SK-MEL-5 (cell line): ENCODE results near the gene SLC35E3. TPM values are rescaled to one million over a fixed set of nuclear protein-coding genes. Genes with fewer than 3 reads are reported as not detected.

Experiments used
- DNase-seq: peaks from one replicate; pipeline ENCODE4 v3.0.0-alpha.2; 2016; ENCODE audit warnings: low read depth, low spot score
- in situ Hi-C: cut with HindIII; loops from 2 replicates; pipeline ENCODE4 v1.10.0; 2016; ENCODE audit warnings: low sequenced_read_pairs, high pct_unique_total_duplicates, low pct_unique_long_range_greater_than_20kb
- polyA plus RNA-seq, 2 experiments: library from polyadenylated mRNA; depleted of rRNA; stranded (reverse); fragments of >200 nt; gene quantifications; 2 replicates each; pipeline ENCODE4 v1.2.3, GENCODE V29; 2015
- total RNA-seq: library from RNA; depleted of rRNA; stranded (reverse); fragments of >200 nt; shearing (Covaris generic); gene quantifications from 2 replicates; pipeline ENCODE4 v1.2.3, GENCODE V29; 2014; rRNA removed

The SLC35E3 gene
- 5.5 and 8.6 TPM in 2 replicates for total RNA-seq
- 3.1 TPM in 2 replicates for polyA plus RNA-seq (2015; cell fraction: cytosol; rRNA removed)
- 7.9 and 17.2 TPM in 2 replicates for polyA plus RNA-seq (2015; cell fraction: nucleus; rRNA removed)

DNA sequence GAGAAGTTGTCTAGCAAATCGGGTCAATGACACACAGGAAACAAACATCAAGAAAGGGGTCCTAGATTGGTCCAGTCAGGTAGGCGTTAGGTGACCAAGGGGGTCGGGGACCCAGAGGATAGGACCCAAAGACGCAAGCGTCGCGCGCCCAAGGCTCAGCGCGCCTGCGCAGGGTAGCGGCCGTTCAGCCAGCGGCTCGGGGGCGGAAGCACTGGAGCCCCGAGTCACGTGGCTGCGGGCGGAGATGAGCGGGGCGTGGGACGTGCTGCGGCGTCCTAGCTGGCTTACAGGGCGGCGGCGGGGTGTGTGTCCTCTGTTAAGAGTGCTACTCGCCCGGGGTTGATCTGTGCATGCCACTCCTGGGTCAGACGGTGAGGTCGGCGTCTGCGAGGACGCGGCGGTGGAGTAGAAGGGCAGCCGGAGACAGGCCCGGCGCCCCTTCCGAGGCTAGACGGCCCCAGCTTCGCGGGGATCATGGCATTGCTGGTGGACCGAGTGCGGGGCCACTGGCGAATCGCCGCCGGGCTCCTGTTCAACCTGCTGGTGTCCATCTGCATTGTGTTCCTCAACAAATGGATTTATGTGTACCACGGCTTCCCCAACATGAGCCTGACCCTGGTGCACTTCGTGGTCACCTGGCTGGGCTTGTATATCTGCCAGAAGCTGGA, at the start of gene SLC35E3:
SLC35E3 (plus strand) TSS at position 273 of the 668 bp plus-strand sequence; CDS start at position 475, 202 bp downstream.
- peak; percentile 94 for DNase-seq
- in situ Hi-C loops: no loop called here

DNA sequence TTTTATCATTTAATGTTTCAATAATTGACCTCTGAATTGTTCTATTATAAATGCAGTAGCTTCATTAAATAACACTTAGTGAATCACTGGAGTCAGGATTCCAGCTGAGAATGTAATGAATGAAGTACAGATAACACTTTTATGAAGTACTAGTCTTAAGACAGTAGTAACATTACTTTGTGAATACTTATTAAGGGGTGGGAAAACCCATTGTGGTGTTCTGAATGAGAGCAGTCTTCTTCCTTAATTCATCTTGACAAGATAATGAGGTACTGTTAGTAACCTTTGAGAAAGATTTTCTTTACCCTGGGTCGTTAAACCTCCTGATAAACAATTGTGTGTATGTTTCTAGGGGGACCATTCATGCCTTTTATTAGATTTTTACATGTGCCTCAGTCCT, 46.5 kb upstream of the SLC35E3 start:
- in situ Hi-C loops: no loop called here
- DNase-seq: peak; percentile 70

DNA sequence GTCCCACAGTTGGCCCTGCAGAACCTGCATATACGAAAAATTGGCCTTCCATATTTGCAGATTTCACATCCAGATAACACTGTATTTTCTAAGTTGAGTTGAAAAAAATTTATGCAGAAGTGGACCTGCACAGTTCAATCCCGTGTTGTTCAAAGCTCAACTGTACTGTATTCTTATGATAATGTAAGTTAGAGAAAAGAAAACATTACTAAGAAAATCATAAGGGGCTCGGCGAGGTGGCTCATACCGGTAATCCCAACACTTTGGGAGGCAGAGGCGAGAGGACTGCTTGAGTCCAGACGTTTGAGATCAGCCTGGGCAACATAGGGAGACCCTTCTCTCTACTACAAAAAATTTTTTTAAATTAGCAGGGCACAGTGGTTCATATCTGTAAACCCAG, 18.2 kb upstream of the SLC35E3 start:
- in situ Hi-C loops: no loop called here
- no peak for DNase-seq

DNA sequence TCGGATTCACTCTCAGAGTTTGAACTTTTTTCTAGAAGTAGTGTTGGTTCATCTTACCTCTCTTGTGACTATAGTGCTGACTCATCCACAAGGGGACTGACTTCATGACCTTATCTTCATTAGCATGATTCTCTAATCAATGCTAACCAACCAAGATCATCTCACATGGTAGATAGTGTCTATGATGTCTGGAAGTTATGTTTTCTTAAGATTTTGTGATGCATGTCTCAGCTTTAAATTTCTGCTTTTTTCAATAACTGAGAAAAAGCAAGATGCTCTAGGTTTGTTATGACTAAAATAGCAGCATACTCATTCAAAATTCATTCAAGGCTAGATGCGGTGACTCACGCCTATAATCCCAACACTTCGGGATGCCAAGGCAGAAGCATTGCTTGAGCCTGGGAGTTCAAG, 12.3 kb upstream of the SLC35E3 start:
- in situ Hi-C loops: no loop called here
- DNase-seq: no peak

DNA sequence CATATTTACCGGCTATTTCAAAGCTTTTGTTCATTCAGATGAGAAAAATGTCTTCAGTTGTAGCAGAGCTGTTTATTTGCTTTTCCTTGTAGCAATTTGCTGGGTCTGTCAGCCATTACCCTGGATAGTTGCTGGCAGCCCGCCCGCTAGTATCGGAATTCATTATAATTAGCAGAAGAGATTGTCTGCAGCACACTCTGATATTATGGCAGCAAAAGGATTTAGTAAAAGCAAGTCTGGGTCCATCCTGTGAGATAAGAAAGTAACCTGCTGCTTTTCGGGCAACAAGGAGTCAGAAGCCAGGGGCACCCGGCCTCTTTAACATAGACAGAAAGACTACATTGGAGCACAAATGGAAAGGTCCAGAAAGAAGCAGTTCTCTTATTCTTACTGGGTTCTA, 6.1 kb upstream of the SLC35E3 start:
- in situ Hi-C loops: no loop called here
- no peak for DNase-seq

DNA sequence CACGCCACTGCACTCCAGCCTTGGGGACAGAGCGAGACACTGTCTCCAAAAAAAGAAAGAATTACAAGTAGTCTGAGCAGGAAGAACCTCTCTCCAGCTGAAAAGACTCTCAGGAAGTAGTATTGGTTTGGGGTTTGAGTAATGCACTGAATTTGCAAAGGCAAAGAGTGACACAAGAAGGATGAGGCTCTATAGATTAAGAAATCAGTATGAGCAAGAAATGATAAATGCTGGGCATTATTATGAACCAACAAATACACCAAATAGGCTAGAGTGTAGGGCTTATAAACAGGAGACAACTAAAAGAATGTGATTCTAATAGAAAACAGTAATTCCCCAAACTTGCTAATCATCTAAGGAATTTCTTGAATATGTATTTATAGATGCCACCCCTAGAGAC, 2.6 kb upstream of the SLC35E3 start:
- DNase-seq: no peak
- in situ Hi-C loops: no loop called here

DNA sequence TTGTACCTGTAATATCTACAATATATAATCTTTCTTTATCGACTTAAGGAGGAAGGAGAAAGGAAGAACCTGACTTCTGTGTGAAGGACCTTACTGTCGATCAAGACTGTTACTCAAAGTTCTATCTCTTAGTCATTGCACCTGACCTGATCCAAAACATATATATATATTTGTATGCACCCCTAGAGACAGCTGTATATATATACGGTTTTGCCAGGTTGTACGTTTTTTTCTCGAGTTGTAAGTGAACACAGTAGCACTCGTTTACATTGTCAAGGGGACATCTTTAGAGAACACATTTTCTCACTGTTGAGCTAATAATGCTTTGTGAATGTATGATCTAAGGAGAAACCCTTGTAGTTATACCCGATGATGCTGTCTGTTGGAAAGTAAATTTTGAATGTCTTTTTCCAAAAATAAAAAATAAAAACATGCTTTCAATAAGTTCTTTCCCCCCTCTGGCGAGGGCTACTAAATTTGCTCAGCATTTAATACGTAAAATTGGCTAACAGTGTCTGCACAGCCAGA, 536 bp upstream of the SLC35E3 start:
- no peak for DNase-seq
- in situ Hi-C loops: no loop called here

DNA sequence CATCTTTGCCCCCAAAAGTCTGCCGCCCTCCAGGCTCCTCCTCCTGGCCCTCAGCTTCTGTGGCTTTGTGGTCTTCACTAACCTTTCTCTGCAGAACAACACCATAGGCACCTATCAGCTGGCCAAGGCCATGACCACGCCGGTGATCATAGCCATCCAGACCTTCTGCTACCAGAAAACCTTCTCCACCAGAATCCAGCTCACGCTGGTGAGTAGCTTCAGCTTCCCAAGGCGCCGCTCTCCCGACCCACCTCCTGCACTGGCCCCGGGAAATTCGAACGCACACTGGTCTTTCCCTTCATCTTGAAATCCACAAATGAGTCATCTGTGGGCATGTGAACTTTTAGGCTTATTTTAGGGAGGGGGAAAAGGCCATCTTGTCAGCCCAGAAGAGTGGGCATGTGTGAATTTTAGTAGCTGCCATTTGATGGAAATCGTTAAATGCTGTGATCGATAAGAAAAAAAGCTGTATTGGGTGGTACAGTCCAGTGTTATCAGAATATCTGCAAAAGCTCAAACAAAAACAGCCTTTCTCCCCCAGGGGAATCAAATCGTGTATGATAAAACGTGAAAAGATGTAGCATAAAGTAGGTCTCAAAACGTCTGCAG, 700 bp downstream of the SLC35E3 start:
- in situ Hi-C loops: no loop called here
- DNase-seq: peak; percentile 70

DNA sequence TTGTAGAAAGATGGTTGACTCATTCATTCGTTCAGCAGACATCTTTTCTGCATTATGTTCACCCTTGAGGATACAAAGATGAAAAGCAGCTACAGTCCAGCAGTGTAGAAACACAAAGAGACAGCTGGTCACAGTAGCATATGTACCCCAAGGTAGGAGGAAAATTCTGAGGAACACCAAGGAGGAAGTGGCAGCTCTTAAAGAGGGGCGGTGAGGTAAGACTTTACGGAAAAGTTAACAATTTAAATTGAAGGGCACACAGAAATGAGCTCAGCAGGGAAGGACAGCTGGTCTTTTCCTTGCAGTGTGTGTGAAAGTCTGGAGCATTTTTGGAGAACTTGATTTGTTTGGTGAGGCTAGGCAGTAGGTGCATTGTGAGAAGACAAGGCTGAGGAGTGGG, 3.5 kb downstream of the SLC35E3 start:
- in situ Hi-C loops: no loop called here
- no peak for DNase-seq

DNA sequence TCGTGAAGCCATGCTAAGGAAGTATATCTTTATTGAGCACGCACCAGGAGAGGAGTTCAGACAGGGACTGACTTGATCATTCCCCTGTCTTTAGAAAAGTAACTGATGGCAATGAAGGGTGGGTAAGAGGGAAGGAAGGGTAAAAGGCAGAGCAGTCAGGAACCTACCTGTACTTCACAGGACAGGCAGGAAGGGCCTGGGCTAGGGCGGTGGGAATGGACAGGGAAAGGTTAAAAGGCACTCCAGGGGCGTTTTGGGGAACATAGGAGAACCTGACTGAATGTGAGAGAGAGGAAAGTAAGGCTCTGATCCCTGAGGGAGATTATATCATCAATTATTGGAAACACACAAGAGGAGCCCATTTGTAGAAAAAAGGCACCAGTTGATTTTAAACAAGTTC, 3.9 kb downstream of the SLC35E3 start:
- in situ Hi-C loops: no loop called here

DNA sequence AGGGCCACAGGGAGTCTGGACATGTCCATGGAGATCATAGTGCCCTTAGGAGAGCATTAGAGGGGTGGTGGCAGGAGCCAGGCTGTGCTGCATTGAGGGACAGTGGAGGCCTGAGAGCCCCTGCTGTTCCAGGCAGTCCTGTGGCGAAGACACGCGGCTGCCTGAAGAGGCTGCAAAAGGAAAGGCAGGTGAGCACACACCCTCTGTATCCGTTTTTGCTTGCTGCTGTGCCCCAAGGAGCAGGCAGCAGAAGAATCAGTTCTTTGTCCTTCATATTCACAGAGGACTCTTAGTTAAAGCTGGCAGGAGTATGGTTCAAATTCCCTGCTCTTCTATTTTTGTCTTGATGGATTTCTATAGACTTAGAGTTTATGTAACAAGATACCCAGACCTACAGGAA, 4.5 kb downstream of the SLC35E3 start:
- peak; percentile 91 for DNase-seq
- in situ Hi-C loops: no loop called here

More for the DNA sequence above, 3.9 kb downstream of the SLC35E3 start:
- DNase-seq: no peak

DNA sequence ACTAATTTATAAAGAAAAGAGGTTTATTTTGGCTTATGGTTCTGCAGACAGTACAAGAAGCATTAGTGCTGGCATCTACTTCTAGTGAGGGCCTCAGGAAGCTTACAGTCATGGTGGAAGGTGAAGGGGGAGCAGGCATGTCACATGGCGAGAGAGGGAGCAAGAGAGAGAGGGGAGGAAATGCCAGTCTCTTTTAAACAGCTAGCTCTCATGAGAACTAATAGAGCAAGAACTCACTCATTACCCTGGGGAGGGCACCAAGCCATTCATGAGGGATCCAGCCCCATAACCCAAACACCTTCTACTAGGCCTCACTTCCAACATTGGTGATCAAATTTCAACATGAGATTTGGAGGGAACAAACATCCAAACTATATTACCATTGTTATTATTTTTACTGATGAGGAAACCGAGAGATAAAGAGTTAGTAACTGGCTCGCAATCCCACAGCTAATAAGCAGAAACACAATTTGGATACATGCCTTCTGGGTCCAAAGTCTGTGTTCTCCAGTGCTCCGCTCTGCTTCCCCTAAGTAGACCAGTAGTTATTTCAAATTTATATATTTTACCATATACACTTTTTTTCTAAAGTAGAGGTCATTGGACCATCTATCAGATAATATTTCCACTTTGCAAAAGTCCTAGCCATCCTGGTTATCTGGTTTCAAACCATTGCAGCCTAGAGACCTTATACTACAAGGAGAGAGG, 9.7 kb downstream of the SLC35E3 start:
- in situ Hi-C loops: no loop called here
- DNase-seq: no peak

DNA sequence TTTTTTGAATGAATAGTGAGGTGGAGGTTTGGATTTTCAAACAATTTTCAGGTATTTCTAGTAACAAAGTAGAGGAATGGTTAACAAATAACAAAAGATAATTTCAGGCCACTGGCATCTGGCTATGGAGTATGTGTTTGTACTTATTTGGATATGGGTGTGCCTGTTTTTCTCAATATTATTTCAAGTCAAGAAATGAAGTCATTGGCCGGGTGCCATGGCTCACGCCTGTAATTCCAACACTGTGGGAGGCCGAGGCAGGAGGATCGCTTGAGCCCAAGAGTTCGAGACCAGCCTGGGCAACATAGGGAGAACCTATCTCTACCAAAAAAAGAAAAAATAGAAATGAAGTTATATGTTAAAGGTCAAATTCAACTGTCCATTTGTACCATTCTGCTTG, 13.9 kb downstream of the SLC35E3 start:
- in situ Hi-C loops: no loop called here
- DNase-seq: no peak

DNA sequence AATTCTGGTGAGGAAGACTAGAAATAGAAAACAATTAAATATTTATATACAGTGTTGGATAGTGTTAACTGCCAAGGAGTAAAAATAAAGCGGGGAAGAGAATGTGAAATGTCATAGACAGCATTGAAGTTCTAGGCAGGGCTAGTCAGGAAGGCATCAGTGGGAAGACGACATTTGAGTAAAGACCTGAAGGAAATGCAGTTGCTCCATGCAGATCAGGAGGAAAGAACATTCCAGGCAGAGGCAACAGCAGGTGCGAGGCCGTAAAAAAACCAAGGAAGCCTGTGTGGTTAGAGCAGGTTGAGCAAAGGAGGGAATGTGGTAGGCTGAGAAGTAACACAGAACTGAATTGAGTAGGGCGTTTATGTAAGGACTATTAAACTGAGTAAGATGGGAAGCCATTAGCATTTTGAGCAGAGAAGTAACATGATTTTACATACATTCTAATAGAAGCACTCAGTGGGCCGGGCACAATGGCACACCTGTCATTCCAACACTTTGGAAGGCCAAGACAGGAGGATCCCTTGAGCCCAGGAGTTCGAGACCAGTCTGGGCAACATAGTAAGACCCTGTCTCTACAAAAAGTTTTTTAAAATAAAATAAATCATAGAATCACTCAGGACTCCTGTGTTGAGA, 14.9 kb downstream of the SLC35E3 start:
- in situ Hi-C loops: no loop called here
- DNase-seq: no peak

DNA sequence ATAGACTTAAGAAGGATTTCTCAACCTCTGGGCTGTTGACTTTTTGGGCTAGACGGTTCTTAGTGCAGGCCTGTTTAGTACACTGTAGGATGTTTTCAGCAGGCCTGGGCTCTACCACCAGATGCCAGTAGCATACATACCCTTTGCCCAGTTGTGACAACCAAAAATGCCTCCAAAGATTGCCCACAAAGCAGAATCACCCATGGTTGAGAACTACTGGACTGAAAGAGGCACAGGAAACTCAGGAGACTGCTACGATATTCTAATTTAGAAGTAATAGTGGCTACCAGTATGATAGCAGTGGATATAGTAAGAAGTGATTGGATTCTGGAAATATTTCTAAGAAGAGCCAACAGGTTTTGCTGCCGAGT, 15.5 kb downstream of the SLC35E3 start:
- in situ Hi-C loops: no loop called here

DNA sequence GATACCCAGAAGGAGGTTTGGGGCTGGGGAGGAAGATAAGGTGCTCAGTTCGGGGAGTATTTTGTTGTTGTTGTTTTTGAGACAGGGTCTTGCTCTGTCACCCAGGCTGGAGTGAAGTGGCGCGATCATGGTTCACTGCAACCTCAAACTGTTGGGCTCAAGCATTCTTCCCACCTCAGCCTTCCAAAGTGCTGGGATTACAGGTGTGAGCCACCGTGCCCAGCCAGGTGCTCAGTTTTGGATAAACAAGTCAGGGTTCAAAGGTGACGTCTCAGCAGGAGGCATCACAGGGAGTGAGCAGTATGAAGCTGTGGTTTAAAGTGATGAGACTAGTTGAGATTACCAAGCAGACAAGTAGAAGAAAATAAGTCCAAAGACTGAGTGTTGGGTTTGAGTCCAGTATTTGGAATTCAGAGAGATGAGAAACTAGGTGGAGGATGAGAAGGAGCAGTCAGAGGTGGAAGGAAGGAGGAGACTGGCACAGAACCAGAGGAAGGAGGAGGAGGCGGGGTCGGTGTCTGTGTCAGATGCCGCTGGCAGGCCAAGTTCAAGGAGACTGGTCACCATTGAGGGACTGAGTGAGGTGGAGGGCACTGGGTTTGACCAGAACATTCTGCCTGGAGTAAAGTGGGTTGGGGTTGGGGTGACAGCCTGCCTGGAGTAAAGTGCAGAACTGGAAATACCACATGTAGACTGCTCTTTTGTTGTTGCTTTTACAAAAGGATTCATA, 16.1 kb downstream of the SLC35E3 start:
- no peak for DNase-seq
- in situ Hi-C loops: no loop called here

More for the DNA sequence above, 15.5 kb downstream of the SLC35E3 start:
- DNase-seq: no peak

DNA sequence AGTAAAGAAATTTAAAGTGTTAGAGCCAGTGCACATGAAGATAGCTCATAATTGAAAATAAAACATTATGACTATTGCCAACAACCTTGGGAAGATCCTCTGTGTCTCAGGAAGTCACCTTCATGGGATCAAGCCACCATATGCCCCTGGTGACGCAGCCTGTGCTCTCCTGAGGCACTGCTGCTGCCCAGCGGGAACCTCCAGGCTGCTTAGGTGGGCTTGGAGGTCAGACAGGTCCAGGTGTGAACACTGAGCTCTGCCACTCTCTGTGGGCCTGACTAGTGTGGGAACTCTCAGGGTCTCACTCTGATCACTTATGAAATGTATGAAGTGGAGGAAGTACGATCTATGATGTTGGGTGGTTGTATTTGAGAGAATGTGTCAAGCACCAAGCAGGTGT, 16.7 kb downstream of the SLC35E3 start:
- in situ Hi-C loops: no loop called here
- DNase-seq: no peak
